ENCODE results near the gene LCNL1. TPM values are rescaled to one million over a fixed set of nuclear protein-coding genes. Genes with fewer than 3 reads are reported as not detected.

The LCNL1 gene
- total and polyA plus RNA-seq, 2 of the 13 experiments (the other 11 are each of a cell fraction or from before 2014, with no cell fraction given), result not detected

GRCh38 chr9:137013571-137013940 lies 30.8 kb downstream of the LCNL1 start (continued):
- TF ChIP-seq, protein P1, sequence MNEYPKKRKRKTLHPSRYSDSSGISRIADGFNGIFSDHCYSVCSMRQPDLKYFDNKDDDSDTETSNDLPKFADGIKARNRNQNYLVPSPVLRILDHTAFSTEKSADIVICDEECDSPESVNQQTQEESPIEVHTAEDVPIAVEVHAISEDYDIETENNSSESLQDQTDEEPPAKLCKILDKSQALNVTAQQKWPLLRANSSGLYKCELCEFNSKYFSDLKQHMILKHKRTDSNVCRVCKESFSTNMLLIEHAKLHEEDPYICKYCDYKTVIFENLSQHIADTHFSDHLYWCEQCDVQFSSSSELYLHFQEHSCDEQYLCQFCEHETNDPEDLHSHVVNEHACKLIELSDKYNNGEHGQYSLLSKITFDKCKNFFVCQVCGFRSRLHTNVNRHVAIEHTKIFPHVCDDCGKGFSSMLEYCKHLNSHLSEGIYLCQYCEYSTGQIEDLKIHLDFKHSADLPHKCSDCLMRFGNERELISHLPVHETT (CRISPR knock-in tag; conservative IDR thresholded peaks at IDR 0.05), result no peak
- TF ChIP-seq ZNF232 (CRISPR knock-in tag; IDR thresholded peaks at IDR 0.05; ENCODE audit: borderline replicate concordance) (no peak), ZNF720 (CRISPR knock-in tag; IDR thresholded peaks at IDR 0.05) (no peak), FOXA3 (CRISPR knock-in tag; IDR thresholded peaks at IDR 0.05) (no peak)
- TF ChIP-seq, protein P2, sequence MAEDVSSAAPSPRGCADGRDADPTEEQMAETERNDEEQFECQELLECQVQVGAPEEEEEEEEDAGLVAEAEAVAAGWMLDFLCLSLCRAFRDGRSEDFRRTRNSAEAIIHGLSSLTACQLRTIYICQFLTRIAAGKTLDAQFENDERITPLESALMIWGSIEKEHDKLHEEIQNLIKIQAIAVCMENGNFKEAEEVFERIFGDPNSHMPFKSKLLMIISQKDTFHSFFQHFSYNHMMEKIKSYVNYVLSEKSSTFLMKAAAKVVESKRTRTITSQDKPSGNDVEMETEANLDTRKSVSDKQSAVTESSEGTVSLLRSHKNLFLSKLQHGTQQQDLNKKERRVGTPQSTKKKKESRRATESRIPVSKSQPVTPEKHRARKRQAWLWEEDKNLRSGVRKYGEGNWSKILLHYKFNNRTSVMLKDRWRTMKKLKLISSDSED (CRISPR knock-in tag; IDR thresholded peaks at IDR 0.05), result no peak

DNA sequence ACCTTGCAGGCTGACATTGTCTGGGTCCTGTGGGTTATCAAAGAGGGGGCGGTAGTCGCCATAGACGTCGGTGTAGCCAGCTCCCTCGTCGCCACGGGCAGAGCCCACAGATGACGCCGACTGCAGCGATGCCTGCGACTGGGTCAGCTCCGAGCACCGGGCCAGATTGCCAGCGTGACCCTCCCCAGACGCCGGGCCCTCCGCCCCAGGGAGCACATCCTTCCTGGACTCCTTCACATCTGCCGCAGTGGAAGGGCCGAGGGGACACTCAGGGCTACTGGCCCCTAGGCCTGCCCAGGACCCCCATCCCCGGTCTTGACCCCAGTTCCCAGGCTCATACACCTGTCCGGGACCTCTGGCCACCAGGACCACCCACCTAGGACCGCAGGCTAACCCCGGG lies 31.4 kb downstream of the LCNL1 start:
- intact Hi-C loops (cut with micrococcal nuclease; ENCODE audit: unreplicated experiment), result no loop called here
- in situ Hi-C loops (cut with HindIII; ENCODE audit: extremely low pct_ligation_motif_present, low pct_unique_long_range_greater_than_20kb), result no loop called here
- H3K27ac ChIP-seq (ENCODE audit: extremely low read length, insufficient read depth, low read length), result no peak overlapping the region
- peaks cover 1 to 2% of the 10 kb centered on the region in 2 experiments; a peak in 1 of 5 replicates for H3K36me3 ChIP-seq (replicated peaks in 1 of 2; ENCODE audit: control insufficient read depth in 1 of 2, insufficient read depth in 2 of 2, low read length in 2 of 2)
- H3K79me2 ChIP-seq (ENCODE audit: insufficient read depth, low read length), result no peaks in the 10 kb centered on the region
- no peaks in the 10 kb centered on the region for H3K9me3 ChIP-seq (ENCODE audit: low read length)
- WGBS (ENCODE audit: low lambda C conversion rate), result 91% methylated on average over 12 of the region's 23 CpGs
- no peaks in the 10 kb centered on the region for H3K4me1 ChIP-seq (ENCODE audit: insufficient read depth, low read length)
- no peaks in the 10 kb centered on the region for H3K27me3 ChIP-seq (ENCODE audit: control insufficient read depth in 1 of 2, insufficient read depth in 2 of 2, low read length in 2 of 2)
- no peak overlapping the region for H3K4me2 ChIP-seq (ENCODE audit: low read depth, low read length)
- H3K4me3 ChIP-seq (replicated peaks in 1 of 3; ENCODE audit: insufficient read depth in 1 of 3, low read depth in 2 of 3, low read length in 3 of 3), result no peak overlapping the region
- CTCF ChIA-PET (ENCODE audit: low intra/inter-chr PET ratio, low total read pairs), result no interaction called here
- no peak overlapping the region for H2AFZ ChIP-seq (ENCODE audit: low read length)
- ATAC-seq, result no peak
- H4K20me1 ChIP-seq (ENCODE audit: insufficient read depth, low read length), result no peaks in the 10 kb centered on the region
- DNase-seq (ENCODE audit: low spot score), result no peak
- BruUV-seq (replicated peaks), result no TSS peak
- H3K9ac ChIP-seq (ENCODE audit: insufficient read depth, low read depth, low read length), result no peak overlapping the region
- POLR2A ChIA-PET, result no interaction called here
- no peak for FAIRE-seq
- TF ChIP-seq RFXANK (CRISPR knock-in tag; IDR thresholded peaks at IDR 0.05) (no peak), ZNF761 (CRISPR knock-in tag; conservative IDR thresholded peaks at IDR 0.05) (no peak), ZNF615 (CRISPR knock-in tag; IDR thresholded peaks at IDR 0.05; ENCODE audit: borderline replicate concordance) (no peak), ZNF296 (CRISPR knock-in tag; conservative IDR thresholded peaks at IDR 0.05) (no peak), ZNF737 (CRISPR knock-in tag; IDR thresholded peaks at IDR 0.05; ENCODE audit: borderline replicate concordance) (no peak), MAX (IDR thresholded peaks at IDR 0.05) (no peak), WIZ (CRISPR knock-in tag; IDR thresholded peaks at IDR 0.05) (no peak), YEATS2 (CRISPR knock-in tag; IDR thresholded peaks at IDR 0.05; ENCODE audit: borderline replicate concordance) (no peak)
- TF ChIP-seq, protein P3, sequence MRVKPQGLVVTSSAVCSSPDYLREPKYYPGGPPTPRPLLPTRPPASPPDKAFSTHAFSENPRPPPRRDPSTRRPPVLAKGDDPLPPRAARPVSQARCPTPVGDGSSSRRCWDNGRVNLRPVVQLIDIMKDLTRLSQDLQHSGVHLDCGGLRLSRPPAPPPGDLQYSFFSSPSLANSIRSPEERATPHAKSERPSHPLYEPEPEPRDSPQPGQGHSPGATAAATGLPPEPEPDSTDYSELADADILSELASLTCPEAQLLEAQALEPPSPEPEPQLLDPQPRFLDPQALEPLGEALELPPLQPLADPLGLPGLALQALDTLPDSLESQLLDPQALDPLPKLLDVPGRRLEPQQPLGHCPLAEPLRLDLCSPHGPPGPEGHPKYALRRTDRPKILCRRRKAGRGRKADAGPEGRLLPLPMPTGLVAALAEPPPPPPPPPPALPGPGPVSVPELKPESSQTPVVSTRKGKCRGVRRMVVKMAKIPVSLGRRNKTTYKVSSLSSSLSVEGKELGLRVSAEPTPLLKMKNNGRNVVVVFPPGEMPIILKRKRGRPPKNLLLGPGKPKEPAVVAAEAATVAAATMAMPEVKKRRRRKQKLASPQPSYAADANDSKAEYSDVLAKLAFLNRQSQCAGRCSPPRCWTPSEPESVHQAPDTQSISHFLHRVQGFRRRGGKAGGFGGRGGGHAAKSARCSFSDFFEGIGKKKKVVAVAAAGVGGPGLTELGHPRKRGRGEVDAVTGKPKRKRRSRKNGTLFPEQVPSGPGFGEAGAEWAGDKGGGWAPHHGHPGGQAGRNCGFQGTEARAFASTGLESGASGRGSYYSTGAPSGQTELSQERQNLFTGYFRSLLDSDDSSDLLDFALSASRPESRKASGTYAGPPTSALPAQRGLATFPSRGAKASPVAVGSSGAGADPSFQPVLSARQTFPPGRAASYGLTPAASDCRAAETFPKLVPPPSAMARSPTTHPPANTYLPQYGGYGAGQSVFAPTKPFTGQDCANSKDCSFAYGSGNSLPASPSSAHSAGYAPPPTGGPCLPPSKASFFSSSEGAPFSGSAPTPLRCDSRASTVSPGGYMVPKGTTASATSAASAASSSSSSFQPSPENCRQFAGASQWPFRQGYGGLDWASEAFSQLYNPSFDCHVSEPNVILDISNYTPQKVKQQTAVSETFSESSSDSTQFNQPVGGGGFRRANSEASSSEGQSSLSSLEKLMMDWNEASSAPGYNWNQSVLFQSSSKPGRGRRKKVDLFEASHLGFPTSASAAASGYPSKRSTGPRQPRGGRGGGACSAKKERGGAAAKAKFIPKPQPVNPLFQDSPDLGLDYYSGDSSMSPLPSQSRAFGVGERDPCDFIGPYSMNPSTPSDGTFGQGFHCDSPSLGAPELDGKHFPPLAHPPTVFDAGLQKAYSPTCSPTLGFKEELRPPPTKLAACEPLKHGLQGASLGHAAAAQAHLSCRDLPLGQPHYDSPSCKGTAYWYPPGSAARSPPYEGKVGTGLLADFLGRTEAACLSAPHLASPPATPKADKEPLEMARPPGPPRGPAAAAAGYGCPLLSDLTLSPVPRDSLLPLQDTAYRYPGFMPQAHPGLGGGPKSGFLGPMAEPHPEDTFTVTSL (CRISPR knock-in tag; IDR thresholded peaks at IDR 0.05; ENCODE audit: borderline replicate concordance), result no peak
- TF ChIP-seq, protein P4, sequence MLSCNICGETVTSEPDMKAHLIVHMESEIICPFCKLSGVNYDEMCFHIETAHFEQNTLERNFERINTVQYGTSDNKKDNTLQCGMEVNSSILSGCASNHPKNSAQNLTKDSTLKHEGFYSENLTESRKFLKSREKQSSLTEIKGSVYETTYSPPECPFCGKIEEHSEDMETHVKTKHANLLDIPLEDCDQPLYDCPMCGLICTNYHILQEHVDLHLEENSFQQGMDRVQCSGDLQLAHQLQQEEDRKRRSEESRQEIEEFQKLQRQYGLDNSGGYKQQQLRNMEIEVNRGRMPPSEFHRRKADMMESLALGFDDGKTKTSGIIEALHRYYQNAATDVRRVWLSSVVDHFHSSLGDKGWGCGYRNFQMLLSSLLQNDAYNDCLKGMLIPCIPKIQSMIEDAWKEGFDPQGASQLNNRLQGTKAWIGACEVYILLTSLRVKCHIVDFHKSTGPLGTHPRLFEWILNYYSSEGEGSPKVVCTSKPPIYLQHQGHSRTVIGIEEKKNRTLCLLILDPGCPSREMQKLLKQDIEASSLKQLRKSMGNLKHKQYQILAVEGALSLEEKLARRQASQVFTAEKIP (CRISPR knock-in tag; IDR thresholded peaks at IDR 0.05; ENCODE audit: borderline replicate concordance), result no peak
